ENCODE measurements around the gene SERPINA3.
"Not testable (repeated sequence)": the region's sequence is repeated elsewhere in the genome, so short reads cannot be mapped to it uniquely, and the experiment has no call there.

SERPINA3 gene

DNA sequence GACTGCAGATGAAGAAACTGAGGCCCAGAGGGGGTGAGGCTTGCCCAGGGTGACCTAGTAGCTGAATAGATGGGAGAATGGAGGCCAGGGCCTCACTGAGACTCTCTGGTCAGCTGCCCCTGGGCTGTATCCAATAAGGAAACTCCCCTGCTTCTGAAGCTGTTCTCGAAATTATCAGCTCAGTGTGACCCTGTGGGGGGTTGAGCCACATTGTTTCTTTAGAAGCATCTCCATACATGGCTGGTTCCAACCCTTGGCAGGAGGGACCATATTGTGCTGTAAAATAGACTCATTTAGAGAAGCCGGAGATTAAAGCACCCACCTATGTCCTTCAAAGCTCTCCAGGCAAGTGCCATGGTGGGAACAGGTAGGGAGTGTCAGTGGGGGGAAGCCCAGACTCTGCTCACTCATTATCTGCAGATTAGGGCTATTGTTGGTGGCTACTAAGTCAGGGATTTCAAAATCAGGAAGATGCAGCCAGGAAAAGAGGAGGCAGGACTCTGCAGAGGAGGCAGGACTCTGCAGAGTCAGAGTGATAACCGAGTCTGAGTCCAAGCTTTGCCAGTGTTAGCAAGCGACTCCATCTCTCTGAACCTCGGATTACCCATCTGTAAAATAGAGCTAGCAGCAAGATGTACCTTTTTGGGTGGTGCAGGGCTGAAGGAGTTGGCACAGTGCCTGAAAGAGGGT lies 27.5 kb upstream of the SERPINA3 start:
- DNase-seq (ENCODE audit: low spot score) = no peak

DNA sequence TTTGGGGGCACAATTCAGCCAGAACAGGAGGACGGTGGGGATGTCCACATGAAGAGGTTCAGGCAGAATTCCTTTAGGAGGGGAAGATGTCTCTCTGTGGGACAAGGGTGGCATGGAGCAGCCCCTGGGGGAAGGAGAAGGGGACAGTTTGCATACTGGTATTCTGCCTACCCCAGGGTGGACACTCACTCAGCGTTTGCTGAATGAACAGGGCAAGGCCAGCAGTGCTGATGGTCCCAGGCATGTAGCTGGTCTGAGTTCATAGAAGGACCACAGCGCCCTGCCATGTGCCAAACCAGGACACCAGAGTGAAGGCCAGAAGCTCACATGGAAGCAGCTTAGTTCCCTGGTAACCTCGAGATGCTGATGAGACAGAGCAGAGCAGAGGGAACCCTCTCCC lies 25.6 kb upstream of the SERPINA3 start:
- DNase-seq (ENCODE audit: low spot score) = no peak

DNA sequence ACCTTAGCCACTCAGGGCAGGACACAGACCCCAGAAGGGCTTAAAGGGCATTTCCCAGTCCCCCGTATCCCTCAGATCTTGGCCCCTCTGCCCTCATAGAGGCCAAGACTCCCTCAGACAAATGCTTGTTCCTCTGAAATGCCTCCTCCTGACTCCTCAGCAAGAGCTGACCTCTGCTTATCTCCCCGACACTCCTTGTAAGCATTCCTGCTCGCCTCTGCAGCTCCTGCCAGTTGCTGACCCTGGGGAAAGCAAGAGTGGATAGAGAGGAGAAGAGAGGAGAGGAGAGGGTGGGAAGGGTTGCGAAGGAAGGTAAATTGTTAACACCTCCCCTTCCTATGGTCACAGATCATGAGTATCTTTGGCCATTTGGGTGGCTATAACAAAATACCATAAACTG lies 23.9 kb upstream of the SERPINA3 start:
- DNase-seq (ENCODE audit: low spot score) = no peak

DNA sequence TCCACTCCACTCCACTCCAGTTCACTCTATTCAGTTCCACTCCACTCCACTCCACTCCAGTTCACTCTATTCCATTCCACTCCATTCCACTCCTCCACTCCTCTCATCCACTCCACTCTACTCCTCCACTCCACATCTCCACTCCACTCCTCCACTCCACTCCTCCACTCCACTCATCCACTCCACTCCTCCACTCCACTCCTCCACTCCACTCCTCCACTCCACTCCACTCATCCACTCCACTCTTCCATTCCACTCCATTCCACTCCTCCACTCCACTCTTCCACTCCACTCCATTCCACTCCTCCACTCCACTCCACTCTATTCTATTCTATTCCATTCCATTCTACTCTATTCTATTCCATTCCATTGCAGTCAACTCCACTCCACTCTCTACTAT lies 21.1 kb upstream of the SERPINA3 start:
- no peak for DNase-seq (ENCODE audit: low spot score)

DNA sequence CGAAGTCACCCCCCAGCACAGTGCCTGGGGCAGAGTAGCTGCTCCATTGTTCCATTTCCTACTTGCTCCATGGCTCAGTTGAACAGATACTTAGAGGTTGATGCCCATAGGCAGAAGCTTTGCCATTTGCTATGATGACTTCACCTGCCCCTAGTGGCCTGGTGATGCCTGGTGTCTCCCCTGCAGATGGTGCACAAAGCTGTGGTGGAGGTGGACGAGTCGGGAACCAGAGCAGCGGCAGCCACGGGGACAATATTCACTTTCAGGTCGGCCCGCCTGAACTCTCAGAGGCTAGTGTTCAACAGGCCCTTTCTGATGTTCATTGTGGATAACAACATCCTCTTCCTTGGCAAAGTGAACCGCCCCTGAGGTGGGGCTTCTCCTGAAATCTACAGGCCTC lies 20.3 kb upstream of the SERPINA3 start:
- DNase-seq (ENCODE audit: low spot score) = no peak

DNA sequence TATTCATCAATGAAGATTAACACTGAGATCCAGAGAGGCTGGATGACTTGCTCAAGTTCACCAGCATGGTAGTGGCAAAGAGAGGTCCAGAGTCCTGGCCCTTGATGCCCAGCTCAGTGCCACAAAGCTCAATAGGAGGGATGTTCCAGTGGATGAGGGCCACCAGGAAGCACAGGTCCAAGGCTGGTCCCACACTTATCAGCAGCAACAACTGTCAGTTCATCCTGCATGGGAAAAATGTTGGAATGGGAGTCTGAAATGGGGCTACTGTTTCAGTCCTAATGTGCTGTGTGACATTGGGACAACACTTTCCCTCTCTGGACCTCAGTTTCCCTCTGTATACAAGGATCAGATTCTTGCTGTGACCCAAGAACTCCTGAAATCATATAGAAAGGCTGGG lies 19.7 kb upstream of the SERPINA3 start:
- no peak for DNase-seq (ENCODE audit: low spot score)

DNA sequence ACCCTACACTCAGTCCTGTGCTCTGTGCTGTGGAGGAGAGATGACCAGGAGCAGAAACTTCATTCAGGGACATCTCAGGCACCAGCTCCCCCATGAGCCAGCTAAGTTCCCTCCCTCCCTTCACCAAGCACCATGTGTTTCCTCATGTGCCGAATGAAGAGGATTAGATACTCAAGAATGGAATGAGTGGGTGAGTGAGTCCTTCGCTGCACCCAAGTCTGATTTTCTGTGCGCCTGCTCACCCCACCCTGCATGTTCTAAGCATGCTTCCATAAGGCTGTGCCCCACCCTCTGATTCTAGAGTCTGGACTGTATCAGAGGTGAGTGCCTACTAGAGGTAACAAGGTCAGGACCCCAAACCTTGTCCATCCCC lies 18.8 kb upstream of the SERPINA3 start:
- no peak for DNase-seq (ENCODE audit: low spot score)

DNA sequence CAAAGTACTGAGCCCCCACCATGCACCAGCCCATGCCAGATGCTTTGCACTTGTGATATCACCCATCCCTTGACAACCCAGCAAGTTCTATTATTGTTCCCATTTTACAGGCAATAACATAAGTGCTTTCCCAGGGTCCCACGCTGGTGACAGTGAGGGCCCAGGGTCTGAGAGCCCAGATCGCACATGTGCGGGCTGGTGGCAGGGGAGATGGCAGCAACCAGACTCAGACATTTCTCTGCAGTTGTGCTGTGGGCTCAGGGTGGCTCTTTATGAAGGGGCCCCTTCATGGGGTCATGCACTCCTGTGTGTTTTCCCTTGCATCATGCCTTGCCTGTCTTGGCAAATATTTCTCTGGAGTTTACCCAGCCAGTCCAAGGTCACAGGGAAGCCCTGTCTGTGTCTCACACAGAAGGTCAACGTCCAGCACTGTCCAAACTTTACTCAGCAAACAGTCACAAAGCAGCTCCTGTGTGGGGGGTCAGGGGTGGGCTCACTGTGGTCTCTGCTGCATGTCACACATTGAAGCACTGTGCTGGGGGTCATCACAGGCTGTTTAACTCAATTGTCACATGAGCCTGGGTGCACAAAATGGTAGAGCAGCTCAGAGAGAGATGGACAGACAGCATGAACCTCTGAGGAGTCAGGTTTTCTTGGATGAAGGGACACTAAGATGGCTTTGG lies 18.3 kb upstream of the SERPINA3 start:
- DNase-seq (ENCODE audit: low spot score) = no peak

DNA sequence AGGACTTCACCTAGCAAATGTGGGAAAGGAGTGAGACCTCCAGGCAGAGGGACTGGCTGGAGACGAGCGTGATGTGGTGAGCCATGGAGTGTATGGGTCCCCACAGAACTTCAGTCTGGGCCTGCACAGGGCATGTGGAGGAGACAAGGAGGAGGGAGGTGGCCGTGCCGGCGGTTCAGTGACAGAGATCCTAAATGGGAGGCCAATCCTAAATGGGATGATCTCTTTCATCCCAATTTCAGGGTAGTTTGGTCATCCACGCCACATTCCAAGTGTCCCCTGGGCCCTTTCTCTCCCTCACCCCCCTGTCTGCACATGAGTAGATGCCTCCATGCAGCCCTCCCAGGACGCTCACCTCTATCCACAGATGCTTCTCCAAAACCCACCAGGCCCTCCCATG lies 17.8 kb upstream of the SERPINA3 start:
- DNase-seq (ENCODE audit: low spot score) = no peak

DNA sequence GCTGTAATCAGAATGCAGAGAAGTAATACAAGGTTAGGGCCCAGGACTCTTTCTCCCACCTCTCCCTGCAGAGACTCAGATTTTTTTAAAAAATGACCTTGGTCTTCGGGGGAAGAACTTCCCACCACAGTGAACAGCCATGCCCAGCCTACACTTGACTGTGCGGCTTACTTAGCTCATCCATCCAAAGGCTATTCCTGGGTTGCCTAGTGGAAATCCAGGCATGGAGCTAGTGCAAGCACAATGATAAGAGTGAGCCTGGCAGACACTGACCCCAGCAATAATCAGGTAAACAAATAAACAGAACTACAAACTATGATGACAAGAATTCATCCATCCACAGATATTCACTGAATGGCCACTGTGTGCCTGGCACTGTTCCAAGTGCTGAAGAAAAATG lies 16.3 kb upstream of the SERPINA3 start:
- DNase-seq (ENCODE audit: low spot score) = no peak

DNA sequence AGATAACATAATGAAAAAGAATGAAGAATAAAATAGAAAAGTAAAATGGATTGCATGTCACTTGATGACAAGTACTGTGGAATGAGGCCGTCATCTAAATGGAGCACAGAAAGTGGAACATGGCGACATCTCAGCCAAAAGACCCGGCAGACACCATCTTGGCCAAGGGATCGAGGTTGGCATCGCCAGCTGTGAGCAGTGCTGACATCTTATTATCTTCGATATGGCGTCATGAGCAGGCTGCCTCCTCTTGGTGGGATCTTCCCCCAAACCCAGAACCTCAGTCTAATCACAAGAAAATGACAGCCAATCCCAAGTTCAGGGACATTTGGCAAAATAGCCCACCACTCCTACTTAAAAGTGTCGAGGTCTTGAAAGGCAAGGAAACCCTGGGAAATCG lies 15.8 kb upstream of the SERPINA3 start:
- DNase-seq (ENCODE audit: low spot score) = no peak

DNA sequence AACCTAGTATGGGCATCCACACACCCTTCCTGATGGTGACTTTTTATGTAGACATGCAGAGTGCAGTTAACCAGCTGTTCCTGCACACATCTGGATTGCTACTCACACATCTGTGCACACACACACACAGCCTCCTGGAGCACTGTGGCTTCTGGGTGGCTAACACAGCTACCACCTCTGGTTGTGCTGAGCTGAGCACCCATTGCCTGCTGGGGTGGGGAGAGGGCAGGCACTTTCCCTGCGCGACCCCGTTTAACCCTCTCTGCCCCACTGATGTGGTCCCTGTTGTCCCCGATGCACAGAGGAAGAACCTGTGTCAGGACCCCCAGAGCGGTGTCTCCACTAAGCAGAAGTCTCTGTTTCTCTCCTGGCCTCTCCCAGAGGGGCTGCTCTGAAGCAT lies 14.4 kb upstream of the SERPINA3 start:
- DNase-seq (ENCODE audit: low spot score) = no peak

DNA sequence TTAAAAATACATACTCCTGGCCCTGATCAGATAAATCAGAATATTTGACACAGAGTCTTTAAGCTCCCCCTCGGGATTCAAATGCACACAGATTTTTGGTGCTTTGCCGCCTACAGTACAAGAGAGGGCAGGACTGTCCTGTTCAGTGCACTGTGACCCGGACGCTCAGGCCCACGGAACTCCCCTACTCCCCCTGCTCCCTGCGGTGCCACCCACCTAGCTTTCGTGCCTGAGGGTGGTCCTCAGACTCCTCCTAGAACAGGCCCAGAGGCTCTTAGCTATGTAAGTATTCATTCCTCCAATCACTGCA lies 13.7 kb upstream of the SERPINA3 start:
- no peak for DNase-seq (ENCODE audit: low spot score)

DNA sequence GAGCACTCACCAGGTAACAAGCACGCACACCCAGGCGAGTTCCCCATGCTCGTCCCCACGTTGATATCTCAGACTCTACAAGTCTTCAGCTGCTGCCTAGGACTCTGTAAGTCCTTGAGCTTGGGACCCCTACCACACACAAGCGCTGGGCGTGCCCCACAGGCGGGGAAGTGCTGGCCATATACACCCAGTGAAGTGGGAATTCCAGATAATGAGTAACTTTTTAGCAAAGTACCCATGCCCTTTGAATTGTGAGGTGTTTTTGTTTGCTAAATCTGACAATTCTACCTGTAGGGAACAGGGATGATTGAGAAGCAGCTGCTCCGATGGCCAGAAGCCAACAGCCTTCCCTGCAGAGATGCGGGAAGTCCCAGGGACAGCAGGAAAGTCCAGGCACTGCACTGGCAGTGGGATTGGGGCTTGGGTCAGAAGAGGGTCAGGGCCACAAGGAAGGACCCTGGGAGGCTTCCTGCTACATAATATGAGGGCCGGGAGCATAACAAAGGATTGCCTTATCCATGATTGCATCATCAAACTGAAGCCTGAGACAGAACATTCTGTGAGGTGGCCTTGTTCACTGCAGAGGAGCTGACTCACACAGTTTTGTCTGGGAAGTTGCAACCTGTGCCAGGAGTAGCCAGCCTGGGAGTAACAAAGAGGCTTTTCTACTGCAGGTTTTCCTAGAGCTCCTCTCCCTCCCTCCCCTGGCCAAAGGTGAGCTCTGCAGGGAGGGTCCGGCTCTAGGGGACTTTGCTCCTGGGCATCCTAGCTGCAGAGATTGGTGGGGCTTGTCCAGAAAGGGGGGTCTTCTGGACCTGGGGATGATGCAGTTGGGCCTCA lies 13.2 kb upstream of the SERPINA3 start:
- peak; percentile 86 for DNase-seq (ENCODE audit: low spot score)

DNA sequence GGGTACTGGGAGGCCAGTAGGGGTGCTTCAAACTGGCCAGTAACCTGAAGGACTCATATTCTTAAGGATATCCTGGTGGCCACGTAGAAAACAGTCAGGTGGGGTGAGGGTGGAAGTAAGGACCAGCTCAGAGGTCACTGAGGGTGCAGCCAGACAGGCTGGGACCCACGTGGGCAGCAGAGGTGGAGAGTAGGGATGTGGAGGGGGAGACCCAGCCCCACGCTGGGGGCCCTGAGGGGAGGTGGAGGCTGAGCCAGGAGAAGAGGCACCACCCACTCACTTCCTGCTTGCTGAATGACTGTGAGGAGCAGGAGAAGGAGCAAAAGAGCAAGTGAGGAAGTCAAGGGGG lies 12.6 kb upstream of the SERPINA3 start:
- DNase-seq (ENCODE audit: low spot score) = no peak

DNA sequence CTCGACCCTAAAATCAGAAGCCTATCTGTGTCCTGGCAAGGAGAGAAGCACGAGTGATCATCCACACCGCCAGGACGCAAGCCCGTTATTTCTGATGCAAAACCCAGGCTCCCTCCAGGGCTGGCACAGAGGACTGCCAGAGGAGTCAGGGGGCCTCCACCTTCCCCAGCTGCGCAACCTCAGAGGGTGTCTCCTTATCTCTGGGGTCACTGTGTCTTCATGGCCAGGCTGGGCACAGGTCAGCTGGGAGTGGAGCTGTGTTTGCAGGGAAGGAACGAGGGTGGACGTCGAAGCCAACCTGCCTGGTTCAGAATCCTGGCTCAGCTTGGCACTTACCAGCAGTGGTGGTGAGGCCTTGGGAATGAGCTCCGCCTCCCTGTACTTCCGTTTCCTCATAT lies 12.0 kb upstream of the SERPINA3 start:
- no peak for DNase-seq (ENCODE audit: low spot score)

DNA sequence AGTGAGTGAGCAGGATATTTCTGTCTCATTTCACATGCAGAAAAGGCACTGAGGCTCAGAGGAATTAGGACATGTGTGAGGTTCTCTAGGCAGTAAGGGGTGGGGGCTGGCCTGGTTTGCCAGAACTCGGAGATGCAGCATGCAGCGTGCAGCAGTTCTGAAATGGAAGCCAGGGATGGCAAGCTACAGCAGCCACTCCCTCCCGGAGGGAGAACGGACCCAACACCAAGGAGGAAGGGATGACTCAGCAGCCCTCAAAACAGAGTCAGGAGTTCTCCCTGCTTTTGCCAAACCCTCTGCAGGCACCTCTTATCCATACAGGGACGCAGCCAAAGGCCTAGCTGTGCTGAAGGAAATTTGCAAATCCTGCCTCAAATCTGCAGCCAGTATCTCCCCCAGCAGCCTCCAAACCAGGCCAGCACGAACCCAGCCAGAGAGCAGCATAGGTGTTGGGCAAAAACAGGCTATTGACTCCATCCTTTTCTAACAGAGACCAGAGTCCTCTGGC lies 10.3 kb upstream of the SERPINA3 start:
- peak; percentile 21 for DNase-seq (ENCODE audit: low spot score)

DNA sequence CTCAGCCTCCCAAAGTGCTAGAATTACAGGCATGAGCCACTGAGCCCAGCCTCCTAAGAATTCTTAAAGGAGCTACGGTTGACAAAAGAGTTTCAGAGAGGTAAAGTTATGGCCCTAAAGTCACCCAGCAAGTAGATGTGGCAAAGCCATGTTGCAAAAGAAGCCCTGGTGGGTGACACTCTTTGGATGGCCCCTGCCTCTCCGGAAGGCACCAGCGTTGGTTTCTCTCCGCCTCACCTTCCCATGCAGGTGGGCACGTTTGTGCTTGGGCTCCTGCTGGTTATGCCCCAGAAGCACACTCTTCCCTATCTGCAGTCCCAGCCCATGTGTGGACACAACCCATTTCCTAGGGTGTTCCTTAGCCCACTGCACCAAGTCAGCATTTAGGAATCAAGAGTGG lies 9.5 kb upstream of the SERPINA3 start:
- no peak for DNase-seq (ENCODE audit: low spot score)

DNA sequence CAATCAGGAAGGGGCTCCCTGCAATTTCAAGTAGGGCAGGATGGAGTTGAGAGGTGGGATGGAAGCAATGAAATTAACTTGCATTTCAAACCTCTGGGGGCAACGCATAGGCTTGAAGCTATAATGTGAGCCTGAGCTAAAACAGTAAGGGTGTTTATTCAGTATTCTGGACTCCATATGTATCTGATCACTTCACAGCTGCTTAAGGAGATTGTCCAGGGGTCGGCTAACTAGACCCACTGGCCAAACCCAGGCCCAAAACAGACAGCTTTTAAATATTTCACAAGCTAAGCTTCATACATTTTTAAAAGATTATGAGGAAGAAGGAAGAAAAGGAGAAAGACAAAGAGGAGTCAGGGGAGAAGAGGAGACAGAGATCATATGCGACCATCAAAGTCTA lies 6.8 kb upstream of the SERPINA3 start:
- no peak for DNase-seq (ENCODE audit: low spot score)

DNA sequence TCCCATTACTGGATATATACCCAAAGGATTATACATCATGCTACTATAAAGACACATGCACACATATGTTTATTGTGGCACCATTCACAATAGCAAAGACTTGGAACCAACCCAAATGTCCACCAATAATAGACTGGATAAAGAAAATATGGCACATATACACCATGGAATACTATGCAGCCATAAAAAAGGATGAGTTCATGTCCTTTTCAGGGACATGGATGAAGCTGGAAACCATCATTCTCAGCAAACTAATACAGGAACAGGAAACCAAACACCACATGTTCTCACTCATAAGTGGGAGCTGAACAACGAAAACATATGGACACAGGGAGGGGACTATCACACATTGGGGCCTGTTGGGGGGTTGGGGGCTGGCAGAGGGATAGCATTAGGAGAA lies 3.2 kb upstream of the SERPINA3 start:
- DNase-seq (ENCODE audit: low spot score) = not testable (repeated sequence)

DNA sequence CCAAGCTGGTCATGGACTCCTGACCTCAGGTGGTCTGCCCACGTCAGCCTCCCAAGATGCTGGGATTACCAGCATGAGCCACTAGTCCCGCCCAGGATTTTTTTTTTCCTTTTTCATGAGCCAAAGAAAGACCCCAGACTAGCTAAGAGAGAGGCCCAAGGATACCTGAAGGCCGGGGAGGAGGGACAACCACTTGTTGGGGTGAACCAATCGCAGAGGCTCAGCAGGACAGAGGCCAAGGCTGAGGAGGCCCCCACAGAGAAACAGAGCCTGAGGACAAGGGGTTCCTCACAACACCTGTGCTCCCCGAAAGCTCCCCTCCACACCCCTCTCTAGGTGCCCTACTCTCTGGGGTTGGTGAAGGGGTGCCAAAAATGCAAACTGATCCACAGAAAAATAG lies 1.0 kb upstream of the SERPINA3 start:
- no peak for DNase-seq (ENCODE audit: low spot score)

DNA sequence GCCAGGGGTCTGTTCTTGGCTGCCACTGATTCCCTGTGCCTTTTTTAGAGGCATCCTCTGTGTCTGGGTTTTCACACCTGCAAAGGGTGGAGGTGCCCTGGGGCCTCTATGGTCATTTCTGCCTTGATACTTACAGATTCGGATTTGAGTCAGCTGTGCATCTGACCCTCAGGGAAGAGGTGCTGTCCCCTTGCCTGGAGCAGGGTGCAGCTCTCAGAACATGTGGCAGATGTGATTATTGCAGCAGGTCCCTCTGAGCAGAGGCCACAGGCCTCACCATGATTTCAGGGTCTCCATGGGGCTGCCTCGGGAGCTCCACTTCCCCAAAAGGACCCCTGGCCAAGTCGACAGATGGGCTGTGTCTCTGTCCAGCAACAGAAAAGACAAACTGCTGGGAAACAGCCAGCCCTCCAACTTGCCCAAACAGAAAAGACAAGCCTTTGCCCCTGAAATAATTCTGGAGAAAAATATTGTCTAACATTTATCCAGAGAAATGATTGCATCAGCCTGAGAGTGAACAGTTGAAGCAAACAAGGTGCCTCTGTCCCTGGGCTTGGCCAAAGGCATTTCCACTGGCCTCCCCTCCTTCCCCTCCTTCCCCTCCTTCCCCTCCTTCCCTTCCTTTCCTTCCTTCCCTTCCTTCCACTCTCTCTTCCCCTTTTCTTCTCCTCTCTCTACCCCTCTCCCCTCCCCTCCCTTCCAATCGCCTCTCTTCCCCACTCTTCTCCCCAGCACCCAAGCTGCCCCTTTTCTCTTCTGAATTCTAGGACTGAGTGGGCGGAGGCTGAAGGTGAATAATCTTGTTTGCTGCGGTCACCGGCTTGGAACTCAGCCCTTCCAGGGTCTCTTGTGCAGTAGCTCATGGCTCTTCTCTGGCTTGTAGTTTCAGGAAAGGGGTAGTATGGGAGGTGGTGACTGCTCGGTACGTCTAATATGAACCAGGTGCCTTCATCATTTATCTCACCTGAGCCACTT lies 676 bp downstream of the SERPINA3 start:
- no peak for DNase-seq (ENCODE audit: low spot score)
